Mammary epithelial cell (primary cell): Measurements from ENCODE around the gene NKX2-3.

Experiments
- CTCF ChIP-seq, 2 donors: IDR thresholded peaks in 1 of 2; conservative IDR thresholded peaks in 1 of 2; 2 replicates each; pipeline ENCODE4 v1.5.1; 2011 to 2012; ENCODE audit warnings: inconsistent platforms in 2 of 2, low read length in 2 of 2, mild to moderate bottlenecking in 2 of 2, control low read depth in 1 of 2, low read depth in 1 of 2; ENCODE audit not compliant: insufficient read depth in 1 of 2; ENCODE audit errors: extremely low read depth in 1 of 2
- EZH2 ChIP-seq: IDR thresholded peaks from 2 replicates; pipeline ENCODE4 v1.6.1; 2012; ENCODE audit warnings: low read length, inconsistent platforms, borderline replicate concordance

- no peak for TF ChIP-seq CTCF (conservative IDR thresholded peaks at IDR 0.05 in 1 of 2, IDR thresholded peaks at IDR 0.05 in 1 of 2; ENCODE audit: extremely low read depth in 1 of 2, insufficient read depth in 1 of 2, low read depth in 1 of 2, low read length in 2 of 2)
- no peak for TF ChIP-seq EZH2
Measured at GRCh38 chr10:99582255-99582770, 49.6 kb downstream of the NKX2-3 start.
